ENCODE measurements around the gene MX1. TPM values are rescaled to one million over a fixed set of nuclear protein-coding genes. Genes with fewer than 3 reads are reported as not detected.

Gene MX1
- total and polyA plus RNA-seq, 2 donors (not counting 3 experiments of a cell fraction or from before 2014, with no cell fraction given) = 5.9 to 25.1 TPM

DNA sequence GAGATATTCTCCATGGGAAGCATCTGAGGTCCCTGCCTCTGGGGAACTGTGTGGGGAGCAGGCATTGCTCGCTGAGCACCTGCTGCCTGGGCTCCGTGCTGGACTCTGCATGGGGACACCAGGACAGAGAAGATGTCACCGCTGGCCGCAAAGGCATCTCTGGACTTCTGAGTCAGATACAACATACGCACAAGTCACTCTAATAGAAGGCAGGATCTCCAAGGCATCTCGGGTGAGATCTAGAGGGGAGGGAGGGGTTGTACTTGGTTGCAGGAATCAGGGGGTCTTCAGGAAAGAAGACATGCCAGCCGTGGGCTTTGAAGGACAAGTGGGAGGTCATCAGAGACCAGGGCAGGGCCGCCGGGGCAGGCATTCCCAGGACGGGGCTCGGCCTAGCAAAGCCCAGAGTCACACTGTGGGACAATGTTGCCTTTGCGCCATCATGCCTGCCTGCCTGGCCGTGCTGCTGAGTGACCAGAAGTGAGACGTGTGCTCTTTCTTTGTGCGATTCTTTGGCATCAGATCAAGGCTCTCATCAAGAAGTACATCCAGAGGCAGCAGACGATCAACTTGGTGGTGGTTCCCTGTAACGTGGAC, 35.9 kb upstream of the MX1 start:
- Histone ChIP-seq H4K20me1 (replicated peaks; ENCODE audit: control insufficient read depth, extremely low read depth, insufficient read depth, low read length) (no peaks in the 10 kb centered on the region), H3K36me3 (ENCODE audit: control insufficient read depth in 2 of 2, extremely low read depth in 1 of 2, insufficient read depth in 2 of 2, low read length in 2 of 2) (no peaks in the 10 kb centered on the region), H3K79me2 (ENCODE audit: control insufficient read depth, insufficient read depth, low read length) (no peaks in the 10 kb centered on the region), H3K9ac (replicated peaks; ENCODE audit: extremely low read depth, insufficient read depth, low read length) (no peak overlapping the region), H3K4me3 (replicated peaks in 1 of 3; ENCODE audit: insufficient read depth in 1 of 3, low read depth in 1 of 3, low read length in 3 of 3) (no peak overlapping the region), H3K4me2 (ENCODE audit: insufficient read depth, low read length) (no peak overlapping the region), H3K9me3 (replicated peaks; ENCODE audit: control insufficient read depth, insufficient read depth, low read length) (no peaks in the 10 kb centered on the region), H3K4me1 (ENCODE audit: control insufficient read depth, extremely low read depth, insufficient read depth, low read length) (no peaks in the 10 kb centered on the region), H3K27me3 (ENCODE audit: control insufficient read depth in 2 of 2, insufficient read depth in 2 of 2, low read length in 2 of 2) (no peaks in the 10 kb centered on the region), H2AFZ (ENCODE audit: low read depth, low read length) (no peak overlapping the region), H3K27ac (ENCODE audit: insufficient read depth, low read depth, low read length) (no peak overlapping the region), H3K9me1 (replicated peaks; ENCODE audit: control insufficient read depth, extremely low read depth, insufficient read depth, low read length) (no peaks in the 10 kb centered on the region)
- intact Hi-C loops (cut with micrococcal nuclease) = no loop called here
- dilution Hi-C loops (cut with MboI; ENCODE audit: extremely low pct_ligation_motif_present, low sequenced_read_pairs) = no loop called here
- CTCF ChIA-PET = interaction anchor here (1.2 kb wide), 1 partner anchor 107 kb away, joined by 3 read pairs; no protein-coding TSS in a partner anchor
- no TSS peak for BruUV-seq (replicated peaks)
- no peak for TF ChIP-seq FOS (IDR thresholded peaks at IDR 0.05; ENCODE audit: borderline replicate concordance, insufficient read depth, low read length)
- no peak for TF ChIP-seq JUN (IDR thresholded peaks at IDR 0.05; ENCODE audit: borderline replicate concordance, insufficient read depth, insufficient read length, low read depth)
- no peak for TF ChIP-seq POLR2A (IDR thresholded peaks at IDR 0.05; ENCODE audit: low read depth, low read length)
- TF ChIP-seq GATA2 (IDR thresholded peaks at IDR 0.05; ENCODE audit: insufficient read depth, insufficient read length, low read depth, low read length) = no peak
- TF ChIP-seq MAX (IDR thresholded peaks at IDR 0.05; ENCODE audit: insufficient read depth, insufficient read length) = no peak
- no peak for TF ChIP-seq MYC (IDR thresholded peaks at IDR 0.05; ENCODE audit: low read depth, low read length)
- TF ChIP-seq POLR2AphosphoS5 (IDR thresholded peaks at IDR 0.05; ENCODE audit: insufficient read depth, low read depth, low read length) = no peak
- TF ChIP-seq CTCF (IDR thresholded peaks at IDR 0.05; ENCODE audit: extremely low read depth in 1 of 2, insufficient read depth in 1 of 2, low read depth in 1 of 2, low read length in 2 of 2) = no peak
- no peak for TF ChIP-seq EZH2 (IDR thresholded peaks at IDR 0.05; ENCODE audit: borderline replicate concordance, low read depth, low read length, severe bottlenecking)
- DNase-seq (ENCODE audit: low read depth, low spot score) = no peak
- POLR2A ChIA-PET = no interaction called here
- FAIRE-seq = no peak

Measured in endothelial cell of umbilical vein (primary cell).